HEK293 (cell line): ENCODE results near the gene DUS3L.

Experiments
- CTCF ChIA-PET: fragments of 350-600 bp; formaldehyde crosslinking; extraction: SDS; loops from one replicate; lab custom pipeline; 2021; ENCODE audit warnings: antibody characterized with exemption; lab: Yijun Ruan, JAX
- POLR2A ChIA-PET: fragments of 300-600 bp; formaldehyde crosslinking; extraction: SDS; loops from one replicate; lab custom pipeline; 2020; ENCODE audit warnings: antibody characterized with exemption, inconsistent platforms; lab: Yijun Ruan, JAX
- H3K27ac ChIP-seq: fragments of 200-500 bp; sonication (Bioruptor generic); 2 replicates; pipeline ENCODE4 v1.5.1; 2014; ENCODE audit warnings: low read depth, low read length, control low read depth, inconsistent platforms; ENCODE audit errors: extremely low read depth
- H3K36me3 ChIP-seq, 2 experiments: fragments of 200-500 bp in 1 of 2; sonication (Bioruptor generic) in 1 of 2; 1 replicate in 1 of 2; 2 replicates in 1 of 2; pipeline ENCODE4 v1.5.1; 2014 to 2017; ENCODE audit warnings: inconsistent platforms in 2 of 2, low read length in 2 of 2; ENCODE audit not compliant: control insufficient read depth in 2 of 2, insufficient read depth in 1 of 2
- H3K4me1 ChIP-seq: fragments of 200-500 bp; sonication (Bioruptor generic); 2 replicates; pipeline ENCODE4 v1.5.1; 2014; ENCODE audit warnings: mild to moderate bottlenecking, low read length, inconsistent platforms; ENCODE audit not compliant: control insufficient read depth, insufficient read depth
- H3K4me3 ChIP-seq: 2 replicates; pipeline ENCODE4 v1.5.1; 2011; ENCODE audit warnings: low read depth, mild to moderate bottlenecking, control low read depth, low read length, moderate library complexity
- H3K9me3 ChIP-seq: fragments of 200-500 bp; sonication (Bioruptor generic); 2 replicates; pipeline ENCODE4 v1.5.1; 2014; ENCODE audit warnings: low read depth, low read length, inconsistent platforms; ENCODE audit not compliant: control insufficient read depth, insufficient read depth
- GLI4 ChIP-seq: fragments of 450-650 bp; formaldehyde crosslinking; IDR thresholded peaks from 2 replicates; pipeline ENCODE4 v1.5.1; 2016; ENCODE audit warnings: missing biosample characterization, missing genetic modification characterization
- SETDB1 ChIP-seq: IDR thresholded peaks from one replicate; pipeline ENCODE4 v1.6.1; 2017; ENCODE audit warnings: mild to moderate bottlenecking, low read length, moderate library complexity, mixed read lengths; ENCODE audit not compliant: insufficient read length
- SP7 ChIP-seq: fragments of 450-650 bp; formaldehyde crosslinking; IDR thresholded peaks from 2 replicates; pipeline ENCODE4 v1.5.1; 2016; ENCODE audit warnings: missing biosample characterization, missing genetic modification characterization
- ZNF132 ChIP-seq: fragments of 450-650 bp; formaldehyde crosslinking; IDR thresholded peaks from 2 replicates; pipeline ENCODE4 v1.5.1; 2017; ENCODE audit warnings: missing biosample characterization, missing genetic modification characterization, borderline replicate concordance
- ZNF292 ChIP-seq: fragments of 450-650 bp; formaldehyde crosslinking; IDR thresholded peaks from 2 replicates; pipeline ENCODE4 v1.5.1; 2016; ENCODE audit warnings: low read depth, missing biosample characterization, missing genetic modification characterization, borderline replicate concordance
- ZNF426 ChIP-seq: fragments of 450-650 bp; formaldehyde crosslinking; IDR thresholded peaks from 2 replicates; pipeline ENCODE4 v1.5.1; 2017; ENCODE audit warnings: missing biosample characterization, missing genetic modification characterization, mild to moderate bottlenecking, inconsistent platforms, moderate library complexity
- ZNF433 ChIP-seq: fragments of 450-650 bp; formaldehyde crosslinking; IDR thresholded peaks from 2 replicates; pipeline ENCODE4 v1.5.1; 2016; ENCODE audit warnings: missing biosample characterization, missing genetic modification characterization, low read depth
- ZNF473 ChIP-seq: fragments of 450-650 bp; formaldehyde crosslinking; IDR thresholded peaks from 2 replicates; pipeline ENCODE4 v1.5.1; 2017; ENCODE audit warnings: missing biosample characterization, missing genetic modification characterization
- ZNF48 ChIP-seq: fragments of 450-650 bp; formaldehyde crosslinking; IDR thresholded peaks from 2 replicates; pipeline ENCODE4 v1.5.1; 2016; ENCODE audit warnings: missing biosample characterization, missing genetic modification characterization
- ZNF501 ChIP-seq: fragments of 450-650 bp; formaldehyde crosslinking; IDR thresholded peaks from 2 replicates; pipeline ENCODE4 v1.5.1; 2016; ENCODE audit warnings: missing biosample characterization, missing genetic modification characterization
- ZNF623 ChIP-seq: fragments of 450-650 bp; formaldehyde crosslinking; IDR thresholded peaks from 2 replicates; pipeline ENCODE4 v1.5.1; 2016; ENCODE audit warnings: missing biosample characterization, missing genetic modification characterization
- ZNF658 ChIP-seq: fragments of 450-650 bp; formaldehyde crosslinking; IDR thresholded peaks from 2 replicates; pipeline ENCODE4; 2016; ENCODE audit warnings: missing biosample characterization, missing genetic modification characterization
- ZNF791 ChIP-seq: fragments of 450-650 bp; formaldehyde crosslinking; IDR thresholded peaks from 2 replicates; pipeline ENCODE4 v1.5.1; 2016; ENCODE audit warnings: missing biosample characterization, missing genetic modification characterization
- ZSCAN16 ChIP-seq: fragments of 450-650 bp; formaldehyde crosslinking; IDR thresholded peaks from 2 replicates; pipeline ENCODE4 v1.5.1; 2016; ENCODE audit warnings: missing biosample characterization, missing genetic modification characterization
- TF ChIP-seq, protein P1 (sequence below): fragments of 450-650 bp; formaldehyde crosslinking; IDR thresholded peaks from 2 replicates; pipeline ENCODE4 v1.5.1; 2016; ENCODE audit warnings: missing biosample characterization, missing genetic modification characterization
- TF ChIP-seq, protein P2 (sequence below): fragments of 450-650 bp; formaldehyde crosslinking; IDR thresholded peaks from 2 replicates; pipeline ENCODE4 v1.5.1; 2017; ENCODE audit warnings: missing biosample characterization, missing genetic modification characterization
- TF ChIP-seq, protein P3 (sequence below): fragments of 450-650 bp; formaldehyde crosslinking; IDR thresholded peaks from 2 replicates; pipeline ENCODE4 v1.5.1; 2017; ENCODE audit warnings: missing biosample characterization, missing genetic modification characterization
- TF ChIP-seq, protein P4 (sequence below): fragments of 450-650 bp; formaldehyde crosslinking; IDR thresholded peaks from 2 replicates; pipeline ENCODE4 v1.5.1; 2016; ENCODE audit warnings: missing biosample characterization, missing genetic modification characterization, borderline replicate concordance

Gene DUS3L

DNA sequence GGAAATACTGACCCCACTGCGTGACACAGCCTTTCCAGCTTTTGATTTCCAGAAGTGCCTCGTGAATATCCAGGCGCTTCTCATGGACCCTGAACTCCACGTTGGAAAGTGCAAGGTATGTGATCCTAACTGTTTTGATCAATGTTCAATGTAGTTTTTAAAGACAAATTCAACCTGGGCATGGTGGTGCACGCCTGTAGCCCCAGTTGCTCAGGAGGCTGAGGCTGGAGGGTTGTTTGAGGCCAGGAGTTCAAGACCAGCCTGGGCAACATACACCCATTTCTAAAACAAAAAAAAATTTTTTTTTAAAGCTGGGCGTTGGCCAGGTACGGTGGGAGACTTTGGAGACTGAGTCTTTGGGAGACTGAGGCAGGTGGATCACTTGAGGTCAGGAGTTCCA lies 39.3 kb downstream of the DUS3L start:
- CTCF ChIA-PET, result no interaction called here
- Histone ChIP-seq H3K27ac (no peak overlapping the region), H3K4me3 (no peak overlapping the region), H3K9me3 (no peaks in the 10 kb centered on the region), H3K36me3 (no peaks in the 10 kb centered on the region), H3K4me1 (no peaks in the 10 kb centered on the region)
- POLR2A ChIA-PET, result no interaction called here
- TF ChIP-seq, protein P1, sequence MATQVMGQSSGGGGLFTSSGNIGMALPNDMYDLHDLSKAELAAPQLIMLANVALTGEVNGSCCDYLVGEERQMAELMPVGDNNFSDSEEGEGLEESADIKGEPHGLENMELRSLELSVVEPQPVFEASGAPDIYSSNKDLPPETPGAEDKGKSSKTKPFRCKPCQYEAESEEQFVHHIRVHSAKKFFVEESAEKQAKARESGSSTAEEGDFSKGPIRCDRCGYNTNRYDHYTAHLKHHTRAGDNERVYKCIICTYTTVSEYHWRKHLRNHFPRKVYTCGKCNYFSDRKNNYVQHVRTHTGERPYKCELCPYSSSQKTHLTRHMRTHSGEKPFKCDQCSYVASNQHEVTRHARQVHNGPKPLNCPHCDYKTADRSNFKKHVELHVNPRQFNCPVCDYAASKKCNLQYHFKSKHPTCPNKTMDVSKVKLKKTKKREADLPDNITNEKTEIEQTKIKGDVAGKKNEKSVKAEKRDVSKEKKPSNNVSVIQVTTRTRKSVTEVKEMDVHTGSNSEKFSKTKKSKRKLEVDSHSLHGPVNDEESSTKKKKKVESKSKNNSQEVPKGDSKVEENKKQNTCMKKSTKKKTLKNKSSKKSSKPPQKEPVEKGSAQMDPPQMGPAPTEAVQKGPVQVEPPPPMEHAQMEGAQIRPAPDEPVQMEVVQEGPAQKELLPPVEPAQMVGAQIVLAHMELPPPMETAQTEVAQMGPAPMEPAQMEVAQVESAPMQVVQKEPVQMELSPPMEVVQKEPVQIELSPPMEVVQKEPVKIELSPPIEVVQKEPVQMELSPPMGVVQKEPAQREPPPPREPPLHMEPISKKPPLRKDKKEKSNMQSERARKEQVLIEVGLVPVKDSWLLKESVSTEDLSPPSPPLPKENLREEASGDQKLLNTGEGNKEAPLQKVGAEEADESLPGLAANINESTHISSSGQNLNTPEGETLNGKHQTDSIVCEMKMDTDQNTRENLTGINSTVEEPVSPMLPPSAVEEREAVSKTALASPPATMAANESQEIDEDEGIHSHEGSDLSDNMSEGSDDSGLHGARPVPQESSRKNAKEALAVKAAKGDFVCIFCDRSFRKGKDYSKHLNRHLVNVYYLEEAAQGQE (tag by site-specific recombination), result no peak
- TF ChIP-seq ZNF426 (tag by site-specific recombination) (no peak), ZNF433 (tag by site-specific recombination) (no peak), ZNF132 (no peak), ZNF791 (tag by site-specific recombination) (no peak), ZNF292 (tag by site-specific recombination) (no peak), ZNF473 (tag by site-specific recombination) (no peak)

DNA sequence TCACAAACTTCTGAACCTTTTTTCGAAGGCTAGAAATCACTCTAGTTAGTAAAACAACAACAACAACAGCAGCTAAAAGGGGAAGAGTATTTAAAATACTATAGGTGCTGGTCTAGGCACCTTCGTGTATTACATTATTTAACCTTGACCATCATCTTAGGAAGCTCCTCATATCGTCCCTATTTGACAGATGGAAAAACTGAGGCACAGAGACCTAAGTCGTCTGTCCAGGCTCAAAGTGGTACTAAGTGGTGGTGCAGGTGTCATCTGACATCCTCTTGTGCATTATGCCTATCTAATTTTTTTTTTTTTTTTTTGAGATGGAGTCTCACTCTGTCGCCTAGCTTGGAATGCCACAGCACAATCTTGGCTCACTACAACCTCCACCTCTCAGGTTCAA lies 41.5 kb downstream of the DUS3L start:
- H3K27ac ChIP-seq, result no peak overlapping the region
- TF ChIP-seq SETDB1 (no peak), GLI4 (tag by site-specific recombination) (no peak), ZNF623 (tag by site-specific recombination) (no peak), ZNF48 (tag by site-specific recombination) (no peak), SP7 (tag by site-specific recombination) (no peak), ZNF501 (no peak), ZNF658 (tag by site-specific recombination) (no peak), ZSCAN16 (tag by site-specific recombination) (no peak), ZNF292 (tag by site-specific recombination) (no peak)
- TF ChIP-seq, protein P2, sequence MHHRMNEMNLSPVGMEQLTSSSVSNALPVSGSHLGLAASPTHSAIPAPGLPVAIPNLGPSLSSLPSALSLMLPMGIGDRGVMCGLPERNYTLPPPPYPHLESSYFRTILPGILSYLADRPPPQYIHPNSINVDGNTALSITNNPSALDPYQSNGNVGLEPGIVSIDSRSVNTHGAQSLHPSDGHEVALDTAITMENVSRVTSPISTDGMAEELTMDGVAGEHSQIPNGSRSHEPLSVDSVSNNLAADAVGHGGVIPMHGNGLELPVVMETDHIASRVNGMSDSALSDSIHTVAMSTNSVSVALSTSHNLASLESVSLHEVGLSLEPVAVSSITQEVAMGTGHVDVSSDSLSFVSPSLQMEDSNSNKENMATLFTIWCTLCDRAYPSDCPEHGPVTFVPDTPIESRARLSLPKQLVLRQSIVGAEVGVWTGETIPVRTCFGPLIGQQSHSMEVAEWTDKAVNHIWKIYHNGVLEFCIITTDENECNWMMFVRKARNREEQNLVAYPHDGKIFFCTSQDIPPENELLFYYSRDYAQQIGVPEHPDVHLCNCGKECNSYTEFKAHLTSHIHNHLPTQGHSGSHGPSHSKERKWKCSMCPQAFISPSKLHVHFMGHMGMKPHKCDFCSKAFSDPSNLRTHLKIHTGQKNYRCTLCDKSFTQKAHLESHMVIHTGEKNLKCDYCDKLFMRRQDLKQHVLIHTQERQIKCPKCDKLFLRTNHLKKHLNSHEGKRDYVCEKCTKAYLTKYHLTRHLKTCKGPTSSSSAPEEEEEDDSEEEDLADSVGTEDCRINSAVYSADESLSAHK, result no peak
- TF ChIP-seq, protein P3, sequence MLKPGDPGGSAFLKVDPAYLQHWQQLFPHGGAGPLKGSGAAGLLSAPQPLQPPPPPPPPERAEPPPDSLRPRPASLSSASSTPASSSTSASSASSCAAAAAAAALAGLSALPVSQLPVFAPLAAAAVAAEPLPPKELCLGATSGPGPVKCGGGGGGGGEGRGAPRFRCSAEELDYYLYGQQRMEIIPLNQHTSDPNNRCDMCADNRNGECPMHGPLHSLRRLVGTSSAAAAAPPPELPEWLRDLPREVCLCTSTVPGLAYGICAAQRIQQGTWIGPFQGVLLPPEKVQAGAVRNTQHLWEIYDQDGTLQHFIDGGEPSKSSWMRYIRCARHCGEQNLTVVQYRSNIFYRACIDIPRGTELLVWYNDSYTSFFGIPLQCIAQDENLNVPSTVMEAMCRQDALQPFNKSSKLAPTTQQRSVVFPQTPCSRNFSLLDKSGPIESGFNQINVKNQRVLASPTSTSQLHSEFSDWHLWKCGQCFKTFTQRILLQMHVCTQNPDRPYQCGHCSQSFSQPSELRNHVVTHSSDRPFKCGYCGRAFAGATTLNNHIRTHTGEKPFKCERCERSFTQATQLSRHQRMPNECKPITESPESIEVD (tag by site-specific recombination), result no peak
- TF ChIP-seq, protein P4, sequence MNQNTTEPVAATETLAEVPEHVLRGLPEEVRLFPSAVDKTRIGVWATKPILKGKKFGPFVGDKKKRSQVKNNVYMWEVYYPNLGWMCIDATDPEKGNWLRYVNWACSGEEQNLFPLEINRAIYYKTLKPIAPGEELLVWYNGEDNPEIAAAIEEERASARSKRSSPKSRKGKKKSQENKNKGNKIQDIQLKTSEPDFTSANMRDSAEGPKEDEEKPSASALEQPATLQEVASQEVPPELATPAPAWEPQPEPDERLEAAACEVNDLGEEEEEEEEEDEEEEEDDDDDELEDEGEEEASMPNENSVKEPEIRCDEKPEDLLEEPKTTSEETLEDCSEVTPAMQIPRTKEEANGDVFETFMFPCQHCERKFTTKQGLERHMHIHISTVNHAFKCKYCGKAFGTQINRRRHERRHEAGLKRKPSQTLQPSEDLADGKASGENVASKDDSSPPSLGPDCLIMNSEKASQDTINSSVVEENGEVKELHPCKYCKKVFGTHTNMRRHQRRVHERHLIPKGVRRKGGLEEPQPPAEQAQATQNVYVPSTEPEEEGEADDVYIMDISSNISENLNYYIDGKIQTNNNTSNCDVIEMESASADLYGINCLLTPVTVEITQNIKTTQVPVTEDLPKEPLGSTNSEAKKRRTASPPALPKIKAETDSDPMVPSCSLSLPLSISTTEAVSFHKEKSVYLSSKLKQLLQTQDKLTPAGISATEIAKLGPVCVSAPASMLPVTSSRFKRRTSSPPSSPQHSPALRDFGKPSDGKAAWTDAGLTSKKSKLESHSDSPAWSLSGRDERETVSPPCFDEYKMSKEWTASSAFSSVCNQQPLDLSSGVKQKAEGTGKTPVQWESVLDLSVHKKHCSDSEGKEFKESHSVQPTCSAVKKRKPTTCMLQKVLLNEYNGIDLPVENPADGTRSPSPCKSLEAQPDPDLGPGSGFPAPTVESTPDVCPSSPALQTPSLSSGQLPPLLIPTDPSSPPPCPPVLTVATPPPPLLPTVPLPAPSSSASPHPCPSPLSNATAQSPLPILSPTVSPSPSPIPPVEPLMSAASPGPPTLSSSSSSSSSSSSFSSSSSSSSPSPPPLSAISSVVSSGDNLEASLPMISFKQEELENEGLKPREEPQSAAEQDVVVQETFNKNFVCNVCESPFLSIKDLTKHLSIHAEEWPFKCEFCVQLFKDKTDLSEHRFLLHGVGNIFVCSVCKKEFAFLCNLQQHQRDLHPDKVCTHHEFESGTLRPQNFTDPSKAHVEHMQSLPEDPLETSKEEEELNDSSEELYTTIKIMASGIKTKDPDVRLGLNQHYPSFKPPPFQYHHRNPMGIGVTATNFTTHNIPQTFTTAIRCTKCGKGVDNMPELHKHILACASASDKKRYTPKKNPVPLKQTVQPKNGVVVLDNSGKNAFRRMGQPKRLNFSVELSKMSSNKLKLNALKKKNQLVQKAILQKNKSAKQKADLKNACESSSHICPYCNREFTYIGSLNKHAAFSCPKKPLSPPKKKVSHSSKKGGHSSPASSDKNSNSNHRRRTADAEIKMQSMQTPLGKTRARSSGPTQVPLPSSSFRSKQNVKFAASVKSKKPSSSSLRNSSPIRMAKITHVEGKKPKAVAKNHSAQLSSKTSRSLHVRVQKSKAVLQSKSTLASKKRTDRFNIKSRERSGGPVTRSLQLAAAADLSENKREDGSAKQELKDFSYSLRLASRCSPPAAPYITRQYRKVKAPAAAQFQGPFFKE, result no peak
- TF ChIP-seq, all 188 proteins: peak for 0
- Histone ChIP-seq H3K4me3 (no peak overlapping the region), H3K4me1 (no peaks in the 10 kb centered on the region), H3K36me3 (no peaks in the 10 kb centered on the region), H3K9me3 (no peaks in the 10 kb centered on the region)
- ChIA-PET POLR2A (no interaction called here), CTCF (interaction anchor here (1.1 kb wide), 1 partner anchor 55 kb away, joined by 3 read pairs; no protein-coding TSS in a partner anchor)
